Neural cell (in vitro differentiated cells): ENCODE measurements around the gene SPCS3. TPM values are rescaled to one million over a fixed set of nuclear protein-coding genes. Genes with fewer than 3 reads are reported as not detected.

ENCODE experiments used
- H2AFZ ChIP-seq: fragments of 200-600, 300-800 bp; sonication (generic), shearing (Covaris generic); 2 replicates; pipeline ENCODE4 v1.6.0; 2014; ENCODE audit warnings: low read depth, mild to moderate bottlenecking, antibody characterized with exemption, low read length, moderate library complexity
- H3F3A ChIP-seq: fragments of 200-600 bp; shearing (Covaris generic); 2 replicates; pipeline ENCODE4 v1.6.1; 2016; ENCODE audit warnings: mild to moderate bottlenecking, moderate library complexity, mixed read lengths, antibody characterized with exemption, low read length; ENCODE audit not compliant: insufficient read depth, poor library complexity, severe bottlenecking
- H3K27ac ChIP-seq: fragments of 200-600, 300-800 bp; sonication (generic), shearing (Covaris generic); 2 replicates; pipeline ENCODE4 v1.5.1; 2014; ENCODE audit warnings: mild to moderate bottlenecking, low read length, moderate library complexity
- H3K27me3 ChIP-seq: fragments of 300-800, 200-600 bp; sonication (generic), shearing (Covaris generic); 2 replicates; pipeline ENCODE4 v1.6.0; 2014; ENCODE audit warnings: mild to moderate bottlenecking, low read depth, low read length, moderate library complexity; ENCODE audit not compliant: insufficient read depth
- H3K36me3 ChIP-seq: fragments of 300-800, 200-600 bp; sonication (generic), shearing (Covaris generic); 2 replicates; pipeline ENCODE4 v1.5.1; 2014; ENCODE audit warnings: mild to moderate bottlenecking, antibody characterized with exemption, low read length, moderate library complexity; ENCODE audit not compliant: insufficient read depth
- H3K4me2 ChIP-seq: fragments of 300-800, 200-600 bp; sonication (generic), shearing (Covaris generic); 2 replicates; pipeline ENCODE4 v1.6.0; 2014; ENCODE audit warnings: mild to moderate bottlenecking, low read length
- H3K4me3 ChIP-seq: fragments of 300-800, 200-600 bp; sonication (generic), shearing (Covaris generic); 2 replicates; pipeline ENCODE4 v1.5.1; 2014; ENCODE audit warnings: mild to moderate bottlenecking, low read length, moderate library complexity
- H3K79me2 ChIP-seq: fragments of 200-600 bp; shearing (Covaris generic); replicated peaks from 2 replicates; pipeline ENCODE4 v1.6.0; 2014; ENCODE audit warnings: mild to moderate bottlenecking, low read length, moderate library complexity; ENCODE audit not compliant: insufficient read depth
- H3K9ac ChIP-seq: fragments of 300-800, 200-600 bp; sonication (generic), shearing (Covaris generic); 2 replicates; pipeline ENCODE4 v1.6.1; 2016; ENCODE audit warnings: mild to moderate bottlenecking, low read length, mixed read lengths
- H3K9me2 ChIP-seq: fragments of 200-600 bp; shearing (Covaris generic); 2 replicates; pipeline ENCODE4 v1.6.1; 2016; ENCODE audit warnings: mild to moderate bottlenecking, low read length, mixed read lengths; ENCODE audit not compliant: insufficient read depth
- H3K9me3 ChIP-seq: fragments of 200-600, 300-800 bp; sonication (generic), shearing (Covaris generic); 2 replicates; pipeline ENCODE4 v1.6.1; 2016; ENCODE audit warnings: mild to moderate bottlenecking, mixed run types, low read length, moderate library complexity, mixed read lengths
- H4K20me1 ChIP-seq: fragments of 200-600 bp; shearing (Covaris generic); 2 replicates; pipeline ENCODE4 v1.6.1; 2016; ENCODE audit warnings: mild to moderate bottlenecking, mixed run types; ENCODE audit not compliant: insufficient read depth
- EP300 ChIP-seq: fragments of 450-650 bp; conservative IDR thresholded peaks from 2 replicates; pipeline ENCODE4 v1.6.1; 2014; ENCODE audit warnings: antibody characterized with exemption, mild to moderate bottlenecking, moderate library complexity; ENCODE audit not compliant: poor library complexity, severe bottlenecking
- EZH2 ChIP-seq: fragments of 200-600, 300-800 bp; shearing (Covaris generic), sonication (generic); IDR thresholded peaks from 2 replicates; pipeline ENCODE4 v1.6.1; 2014; ENCODE audit warnings: antibody characterized with exemption, low read length, borderline replicate concordance, mild to moderate bottlenecking; ENCODE audit not compliant: insufficient read depth, poor library complexity, severe bottlenecking
- MXI1 ChIP-seq: fragments of 450-650 bp; conservative IDR thresholded peaks from 2 replicates; pipeline ENCODE4 v1.6.1; 2014; ENCODE audit warnings: antibody characterized with exemption, mild to moderate bottlenecking; ENCODE audit not compliant: poor library complexity, severe bottlenecking
- POLR2AphosphoS5 ChIP-seq: IDR thresholded peaks from 2 replicates; pipeline ENCODE4 v1.6.1; 2012
- RAD21 ChIP-seq: fragments of 450-650 bp; conservative IDR thresholded peaks from 2 replicates; pipeline ENCODE4 v1.6.1; 2014; ENCODE audit warnings: antibody characterized with exemption, mild to moderate bottlenecking, moderate library complexity
- SMC3 ChIP-seq: fragments of 450-650 bp; conservative IDR thresholded peaks from 2 replicates; pipeline ENCODE4 v1.6.1; 2014; ENCODE audit warnings: antibody characterized with exemption, mild to moderate bottlenecking, moderate library complexity; ENCODE audit not compliant: poor library complexity
- TAF1 ChIP-seq: IDR thresholded peaks from 2 replicates; pipeline ENCODE4 v1.6.1; 2012; ENCODE audit warnings: low read depth
- polyA plus RNA-seq: library from polyadenylated mRNA; depleted of rRNA; stranded (reverse); fragments of >200 nt; gene quantifications from 2 replicates; pipeline ENCODE4 v1.2.3, GENCODE V29; 2014
- TF ChIP-seq, protein P1 (sequence below): fragments of 450-650 bp; IDR thresholded peaks from 2 replicates; pipeline ENCODE4 v1.5.1; 2014; ENCODE audit warnings: antibody characterized with exemption, mild to moderate bottlenecking, moderate library complexity; ENCODE audit not compliant: poor library complexity, severe bottlenecking
- TF ChIP-seq, protein P2 (sequence below): IDR thresholded peaks from 2 replicates; pipeline ENCODE4 v1.6.1; 2012; ENCODE audit warnings: borderline replicate concordance

SPCS3 gene
- polyA plus RNA-seq, 1 donor from 2014 or later: 104 TPM

DNA sequence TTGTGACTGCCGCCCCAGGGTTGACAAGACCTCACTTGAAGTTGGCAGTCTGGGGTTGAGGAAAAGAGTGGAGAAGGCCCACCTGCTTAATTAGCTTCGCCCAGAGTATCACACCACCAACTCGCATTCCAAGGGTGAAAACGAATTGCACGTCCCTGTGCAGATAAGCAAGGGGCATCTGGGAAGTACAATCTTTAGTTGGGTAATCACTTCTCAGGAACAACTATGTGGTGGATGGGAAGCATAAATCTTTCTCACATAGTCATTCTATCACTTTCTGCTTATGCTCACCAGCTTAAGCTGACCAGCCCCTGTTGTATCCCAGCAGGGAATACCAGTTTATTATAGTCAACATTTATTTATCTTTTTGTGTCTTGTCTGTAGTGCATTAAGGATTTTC is 14.3 kb downstream of the SPCS3 start:
- no peaks in the 10 kb centered on the region for H3K27me3 ChIP-seq
- no peaks in the 10 kb centered on the region for H3F3A ChIP-seq
- H4K20me1 ChIP-seq: no peaks in the 10 kb centered on the region
- no peak for TF ChIP-seq RAD21
- TF ChIP-seq EP300: no peak
- TF ChIP-seq, protein P1, sequence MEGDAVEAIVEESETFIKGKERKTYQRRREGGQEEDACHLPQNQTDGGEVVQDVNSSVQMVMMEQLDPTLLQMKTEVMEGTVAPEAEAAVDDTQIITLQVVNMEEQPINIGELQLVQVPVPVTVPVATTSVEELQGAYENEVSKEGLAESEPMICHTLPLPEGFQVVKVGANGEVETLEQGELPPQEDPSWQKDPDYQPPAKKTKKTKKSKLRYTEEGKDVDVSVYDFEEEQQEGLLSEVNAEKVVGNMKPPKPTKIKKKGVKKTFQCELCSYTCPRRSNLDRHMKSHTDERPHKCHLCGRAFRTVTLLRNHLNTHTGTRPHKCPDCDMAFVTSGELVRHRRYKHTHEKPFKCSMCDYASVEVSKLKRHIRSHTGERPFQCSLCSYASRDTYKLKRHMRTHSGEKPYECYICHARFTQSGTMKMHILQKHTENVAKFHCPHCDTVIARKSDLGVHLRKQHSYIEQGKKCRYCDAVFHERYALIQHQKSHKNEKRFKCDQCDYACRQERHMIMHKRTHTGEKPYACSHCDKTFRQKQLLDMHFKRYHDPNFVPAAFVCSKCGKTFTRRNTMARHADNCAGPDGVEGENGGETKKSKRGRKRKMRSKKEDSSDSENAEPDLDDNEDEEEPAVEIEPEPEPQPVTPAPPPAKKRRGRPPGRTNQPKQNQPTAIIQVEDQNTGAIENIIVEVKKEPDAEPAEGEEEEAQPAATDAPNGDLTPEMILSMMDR: no peak
- TF ChIP-seq SMC3: no peak
- TF ChIP-seq, protein P2, sequence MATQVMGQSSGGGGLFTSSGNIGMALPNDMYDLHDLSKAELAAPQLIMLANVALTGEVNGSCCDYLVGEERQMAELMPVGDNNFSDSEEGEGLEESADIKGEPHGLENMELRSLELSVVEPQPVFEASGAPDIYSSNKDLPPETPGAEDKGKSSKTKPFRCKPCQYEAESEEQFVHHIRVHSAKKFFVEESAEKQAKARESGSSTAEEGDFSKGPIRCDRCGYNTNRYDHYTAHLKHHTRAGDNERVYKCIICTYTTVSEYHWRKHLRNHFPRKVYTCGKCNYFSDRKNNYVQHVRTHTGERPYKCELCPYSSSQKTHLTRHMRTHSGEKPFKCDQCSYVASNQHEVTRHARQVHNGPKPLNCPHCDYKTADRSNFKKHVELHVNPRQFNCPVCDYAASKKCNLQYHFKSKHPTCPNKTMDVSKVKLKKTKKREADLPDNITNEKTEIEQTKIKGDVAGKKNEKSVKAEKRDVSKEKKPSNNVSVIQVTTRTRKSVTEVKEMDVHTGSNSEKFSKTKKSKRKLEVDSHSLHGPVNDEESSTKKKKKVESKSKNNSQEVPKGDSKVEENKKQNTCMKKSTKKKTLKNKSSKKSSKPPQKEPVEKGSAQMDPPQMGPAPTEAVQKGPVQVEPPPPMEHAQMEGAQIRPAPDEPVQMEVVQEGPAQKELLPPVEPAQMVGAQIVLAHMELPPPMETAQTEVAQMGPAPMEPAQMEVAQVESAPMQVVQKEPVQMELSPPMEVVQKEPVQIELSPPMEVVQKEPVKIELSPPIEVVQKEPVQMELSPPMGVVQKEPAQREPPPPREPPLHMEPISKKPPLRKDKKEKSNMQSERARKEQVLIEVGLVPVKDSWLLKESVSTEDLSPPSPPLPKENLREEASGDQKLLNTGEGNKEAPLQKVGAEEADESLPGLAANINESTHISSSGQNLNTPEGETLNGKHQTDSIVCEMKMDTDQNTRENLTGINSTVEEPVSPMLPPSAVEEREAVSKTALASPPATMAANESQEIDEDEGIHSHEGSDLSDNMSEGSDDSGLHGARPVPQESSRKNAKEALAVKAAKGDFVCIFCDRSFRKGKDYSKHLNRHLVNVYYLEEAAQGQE: no peak
- TF ChIP-seq EZH2: no peak
- TF ChIP-seq MXI1: no peak
- no peak for TF ChIP-seq POLR2AphosphoS5
- TF ChIP-seq TAF1: no peak
- H3K27ac ChIP-seq: no peak overlapping the region
- no peaks in the 10 kb centered on the region for H3K9me3 ChIP-seq
- no peak overlapping the region for H3K9ac ChIP-seq
- H2AFZ ChIP-seq: no peak overlapping the region
- no peak overlapping the region for H3K4me2 ChIP-seq
- H3K36me3 ChIP-seq: no peaks in the 10 kb centered on the region
- H3K79me2 ChIP-seq: no peaks in the 10 kb centered on the region
- no peaks in the 10 kb centered on the region for H3K9me2 ChIP-seq
- H3K4me3 ChIP-seq: no peak overlapping the region

DNA sequence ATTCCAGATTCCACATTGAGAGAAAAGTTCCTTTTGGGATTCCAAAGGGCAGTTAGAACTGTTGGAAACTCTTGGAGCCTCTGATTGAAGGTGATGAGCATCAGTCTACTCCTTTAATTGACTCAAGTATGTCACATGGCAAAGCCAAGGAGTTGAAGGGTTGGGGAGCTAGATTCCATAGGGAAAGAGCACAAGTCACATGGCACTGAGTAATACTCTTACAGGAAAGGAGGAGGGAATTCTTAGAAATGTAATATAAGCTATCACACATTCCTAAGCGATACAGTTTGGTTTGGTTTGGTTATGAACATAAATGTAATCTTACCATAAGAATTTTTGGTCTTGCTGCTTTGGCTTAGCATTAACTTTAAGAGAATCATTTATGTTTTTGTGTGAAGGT is 15.7 kb downstream of the SPCS3 start:
- no peak for TF ChIP-seq TAF1
- TF ChIP-seq, protein P2: no peak
- no peak for TF ChIP-seq RAD21
- no peak for TF ChIP-seq SMC3
- TF ChIP-seq EP300: no peak
- TF ChIP-seq MXI1: no peak
- TF ChIP-seq, protein P1: no peak
- TF ChIP-seq POLR2AphosphoS5: no peak
- TF ChIP-seq EZH2: no peak
- Histone ChIP-seq H4K20me1 (no peaks in the 10 kb centered on the region), H3F3A (no peaks in the 10 kb centered on the region), H2AFZ (no peak overlapping the region), H3K4me3 (no peak overlapping the region), H3K36me3 (no peaks in the 10 kb centered on the region), H3K27me3 (no peaks in the 10 kb centered on the region), H3K9me2 (no peaks in the 10 kb centered on the region), H3K79me2 (peaks cover 3% of the 10 kb centered on the region), H3K27ac (no peak overlapping the region), H3K9me3 (no peaks in the 10 kb centered on the region), H3K4me2 (no peak overlapping the region), H3K9ac (no peak overlapping the region)
